Activated T-cell treated with anti-CD3 and anti-CD28 coated beads for 4 hours (primary cell): ENCODE results near the gene STPG3.

Source experiments
- DNase-seq: peaks from one replicate; pipeline ENCODE4 v3.0.0-alpha.2; 2020

STPG3 gene

GRCh38 chr9:137281345-137282116 is 30.4 kb downstream of the STPG3 start:
- DNase-seq, result no peak

GRCh38 chr9:137286975-137287383 is 35.9 kb downstream of the STPG3 start:
- DNase-seq, result no peak

GRCh38 chr9:137293094-137293481 is 42.0 kb downstream of the STPG3 start:
- no peak for DNase-seq

GRCh38 chr9:137293482-137294090 is 42.5 kb downstream of the STPG3 start:
- no peak for DNase-seq

- DNase-seq, result no peak
Measured at GRCh38 chr9:137294091-137294680, 43.1 kb downstream of the STPG3 start.

GRCh38 chr9:137294681-137295237 is 43.7 kb downstream of the STPG3 start:
- no peak for DNase-seq

GRCh38 chr9:137295238-137295811 is 44.2 kb downstream of the STPG3 start:
- DNase-seq, result no peak

- DNase-seq, result no peak
Measured at GRCh38 chr9:137295849-137296669, 45.0 kb downstream of the STPG3 start.

GRCh38 chr9:137296670-137297664 is 45.9 kb downstream of the STPG3 start:
- DNase-seq, result no peak

GRCh38 chr9:137297966-137298365 is 46.9 kb downstream of the STPG3 start:
- DNase-seq, result no peak

- no peak for DNase-seq
Measured at GRCh38 chr9:137298401-137299202, 47.5 kb downstream of the STPG3 start.

GRCh38 chr9:137299203-137299565 is 48.1 kb downstream of the STPG3 start:
- no peak for DNase-seq

- DNase-seq, result no peak
Measured at GRCh38 chr9:137299938-137300337, 48.9 kb downstream of the STPG3 start.

GRCh38 chr9:137300567-137301080 is 49.5 kb downstream of the STPG3 start:
- no peak for DNase-seq

GRCh38 chr9:137301081-137301947 is 50.2 kb downstream of the STPG3 start:
- no peak for DNase-seq

- DNase-seq, result peak; percentile 90
Measured at GRCh38 chr9:137302118-137302448, 51.0 kb downstream of the STPG3 start, which contains the start of gene NRARP. NRARP (minus strand) TSS chr9:137302271; CDS start chr9:137301928, 343 bp downstream.

- no peak for DNase-seq
Measured at GRCh38 chr9:137302449-137303150, 51.5 kb downstream of the STPG3 start.
